NCI-H524 treated with DMSO at 0.1 percent for 48 hours (cell line): Measurements from ENCODE around the gene LAMA3.

Experiments
- DNase-seq: peaks from one replicate; lab custom pipeline; 2025; lab: John Stamatoyannopoulos, UW

LAMA3 gene

DNA sequence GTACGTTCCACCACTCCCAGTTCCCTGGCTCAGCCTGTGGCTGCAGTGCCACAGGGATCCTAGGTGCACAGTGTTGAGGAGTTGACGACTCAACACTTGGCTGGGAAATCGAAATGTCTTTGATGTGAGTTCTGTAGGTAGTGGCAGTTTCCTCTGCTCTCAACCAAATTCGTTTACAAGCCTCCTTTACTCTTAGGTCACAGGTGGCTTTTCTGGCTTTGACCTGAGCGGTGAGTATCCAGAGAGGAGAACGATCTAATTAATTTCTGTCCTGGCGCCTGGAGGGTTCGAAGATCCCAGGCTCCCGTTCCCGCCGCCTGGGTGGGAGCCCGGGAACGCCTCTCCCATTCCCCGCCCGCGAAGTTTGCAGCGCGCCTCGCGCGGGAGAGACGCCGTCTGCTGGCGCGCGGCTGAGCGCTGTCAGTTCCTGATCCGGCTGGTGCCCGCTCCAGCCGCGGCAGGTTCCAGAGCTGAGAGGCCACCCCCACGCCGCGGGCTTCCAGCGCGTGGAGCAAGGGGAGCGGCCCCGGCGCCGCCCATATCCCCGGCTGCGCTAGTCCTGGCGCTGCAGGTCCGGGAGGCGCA, at the start of gene LAMA3:
LAMA3 (plus strand) TSS at position 423 of the 585 bp plus-strand sequence. CDS start 231 bp downstream, outside the sequence.
- DNase-seq: no peak

DNA sequence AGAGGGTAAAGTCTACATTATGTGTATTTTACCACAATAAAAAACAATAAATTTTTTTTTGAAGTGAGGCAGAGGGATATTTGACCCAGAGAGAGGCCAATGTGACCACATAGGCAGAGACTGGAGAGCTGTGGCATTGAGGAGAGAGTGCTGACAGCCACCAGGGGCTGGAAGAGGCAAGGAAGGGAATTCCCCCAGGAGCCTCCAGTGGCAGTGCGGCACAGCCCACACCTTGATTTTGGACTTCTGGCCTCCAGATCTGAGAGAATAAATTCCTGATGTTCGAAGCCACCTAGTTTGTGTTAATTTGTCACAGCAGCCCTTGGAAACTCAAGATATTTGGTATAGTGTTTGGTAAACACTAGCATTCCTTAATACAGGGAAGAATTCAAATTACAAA, 49.2 kb upstream of the LAMA3 start:
- DNase-seq: no peak

- no peak for DNase-seq
Observed at GRCh38 chr18:23641143-23641720, 48.0 kb upstream of the LAMA3 start.

DNA sequence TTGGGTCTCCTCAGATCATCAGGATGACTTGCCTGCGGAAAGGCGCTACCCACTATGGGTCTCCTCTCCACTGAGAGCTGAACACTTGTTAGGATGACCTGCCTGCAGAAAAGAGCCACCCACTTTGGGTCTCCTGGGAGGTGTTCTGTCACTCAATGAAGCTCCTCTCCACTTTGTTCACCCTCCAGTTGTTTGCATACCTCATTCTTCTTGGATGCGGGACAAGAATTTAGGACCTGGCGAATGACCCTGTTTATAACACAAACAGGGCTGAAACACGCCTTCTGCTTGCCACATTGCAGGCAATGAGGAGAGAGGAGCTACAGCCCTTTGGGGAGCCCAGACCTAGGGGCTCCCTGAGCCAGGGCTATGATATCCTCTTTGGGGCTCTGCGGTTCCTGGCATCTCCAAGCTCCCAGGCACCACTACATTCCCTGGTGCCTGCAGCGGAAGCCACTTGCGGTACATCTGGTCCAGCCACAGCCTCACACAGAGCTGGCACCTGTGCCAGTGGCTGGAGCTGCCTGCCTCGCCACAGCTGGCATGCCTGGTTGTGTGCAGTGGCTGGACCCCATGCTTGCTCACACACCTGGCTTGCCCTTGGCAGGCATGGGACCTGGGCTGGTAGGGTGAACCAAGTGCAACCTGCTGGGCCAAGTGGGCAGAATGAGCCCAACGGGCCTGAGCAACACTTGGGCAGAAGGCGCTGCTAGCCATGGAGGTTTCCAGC, 47.2 kb upstream of the LAMA3 start:
- DNase-seq: no peak

GRCh38 chr18:23643815-23644490, 45.3 kb upstream of the LAMA3 start:
- no peak for DNase-seq

DNA sequence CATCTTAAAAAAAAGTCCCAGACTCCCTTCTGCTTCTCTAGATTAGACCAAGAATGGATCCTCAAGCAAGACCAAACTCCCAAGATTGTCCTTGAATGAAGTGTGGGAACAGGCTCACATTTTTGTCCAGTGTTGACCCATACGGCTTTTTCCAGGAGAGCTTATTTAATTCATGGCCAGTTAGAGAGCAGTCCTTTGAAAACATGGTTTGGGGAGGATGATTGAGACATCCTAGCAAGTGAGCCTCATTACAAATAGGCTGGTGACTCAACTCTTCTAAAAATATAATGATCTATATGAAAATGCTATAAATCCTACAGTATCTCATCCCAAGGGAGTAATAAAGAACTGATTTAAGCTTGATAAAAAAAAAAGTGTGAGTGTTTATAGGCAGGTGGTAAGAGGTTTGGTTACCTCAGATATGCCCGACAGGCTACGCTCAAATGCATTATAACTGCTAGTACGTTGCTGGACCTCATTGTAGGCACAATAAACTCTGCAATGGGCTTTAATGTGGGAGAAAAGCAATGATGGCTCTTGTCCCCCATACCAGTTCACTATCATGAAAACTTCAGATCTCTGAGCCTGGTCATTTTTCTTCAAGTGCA, 43.6 kb upstream of the LAMA3 start:
- no peak for DNase-seq

- DNase-seq: no peak
Observed at GRCh38 chr18:23646282-23646681, 43.0 kb upstream of the LAMA3 start.

DNA sequence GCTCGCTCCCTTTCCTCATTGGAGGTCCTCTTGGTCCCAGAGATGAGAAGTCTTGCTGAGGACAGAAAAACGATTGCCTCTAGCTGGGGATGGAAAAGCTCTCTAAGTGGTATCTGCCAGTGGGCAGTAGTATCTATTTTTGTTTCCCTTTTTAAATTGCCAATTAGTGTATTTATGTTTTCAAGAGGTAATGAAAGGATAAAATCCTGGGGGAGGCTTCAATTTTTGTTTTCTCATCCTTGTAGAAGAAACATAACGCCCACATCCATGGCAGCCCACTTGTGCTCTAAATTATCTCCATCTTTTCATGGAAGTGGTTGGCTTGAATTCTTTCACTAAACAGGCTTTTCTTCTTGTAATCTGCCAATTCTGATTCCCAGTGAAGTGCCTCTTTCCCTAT, 40.8 kb upstream of the LAMA3 start:
- DNase-seq: no peak

- no peak for DNase-seq
Observed at GRCh38 chr18:23648940-23649607, 40.2 kb upstream of the LAMA3 start.

- no peak for DNase-seq
Observed at GRCh38 chr18:23650968-23651927, 38.0 kb upstream of the LAMA3 start.

DNA sequence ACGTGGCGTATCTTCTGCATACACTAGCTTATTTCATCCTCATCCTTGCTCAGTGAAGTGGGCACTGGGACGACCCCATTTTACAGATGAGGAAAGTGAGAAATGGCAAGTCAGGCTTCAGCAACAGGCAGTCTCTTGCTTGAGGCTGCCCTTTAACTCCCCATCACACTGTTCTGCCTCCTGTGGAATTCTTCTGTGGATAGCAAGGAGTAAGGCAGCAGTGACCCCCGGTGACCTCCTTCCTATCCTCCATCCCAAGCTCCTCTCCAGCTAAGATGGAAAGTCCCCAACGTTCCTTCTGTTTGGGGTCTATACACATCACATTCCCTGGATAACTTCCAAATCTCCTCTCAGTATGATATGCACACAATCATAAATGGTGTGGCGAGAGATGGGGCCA, 37.0 kb upstream of the LAMA3 start:
- no peak for DNase-seq

GRCh38 chr18:23658285-23658684, 31.0 kb upstream of the LAMA3 start:
- DNase-seq: no peak

GRCh38 chr18:23661735-23662308, 27.4 kb upstream of the LAMA3 start:
- no peak for DNase-seq

GRCh38 chr18:23662309-23663263, 26.7 kb upstream of the LAMA3 start, which contains the start of gene ANKRD29:
TSS of gene ANKRD29 (minus strand) at chr18:23662911. CDS start at chr18:23662730, 181 bp downstream.
- DNase-seq: no peak

GRCh38 chr18:23664674-23665073, 24.6 kb upstream of the LAMA3 start:
- no peak for DNase-seq

DNA sequence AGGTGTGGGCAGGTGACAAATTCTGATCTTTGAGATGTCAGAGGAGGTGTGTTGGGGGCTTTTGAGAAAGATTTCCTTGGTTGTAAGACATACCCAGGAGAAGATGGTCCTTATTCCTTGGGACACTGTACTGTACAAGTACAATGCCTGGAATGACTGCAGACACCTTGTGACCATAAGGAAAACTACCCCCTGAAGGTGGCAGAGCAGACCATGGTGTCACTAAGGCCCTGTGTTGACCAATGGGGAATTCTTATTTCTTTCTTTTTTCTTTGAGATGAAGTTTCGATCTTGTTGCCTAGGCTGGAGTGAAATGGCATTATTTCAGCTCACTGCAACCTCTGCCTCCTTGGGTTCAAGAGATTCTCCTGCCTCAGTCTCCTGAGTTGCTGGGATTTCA, 22.1 kb upstream of the LAMA3 start:
- no peak for DNase-seq

- DNase-seq: no peak
Observed at GRCh38 chr18:23668731-23669130, 20.5 kb upstream of the LAMA3 start.

DNA sequence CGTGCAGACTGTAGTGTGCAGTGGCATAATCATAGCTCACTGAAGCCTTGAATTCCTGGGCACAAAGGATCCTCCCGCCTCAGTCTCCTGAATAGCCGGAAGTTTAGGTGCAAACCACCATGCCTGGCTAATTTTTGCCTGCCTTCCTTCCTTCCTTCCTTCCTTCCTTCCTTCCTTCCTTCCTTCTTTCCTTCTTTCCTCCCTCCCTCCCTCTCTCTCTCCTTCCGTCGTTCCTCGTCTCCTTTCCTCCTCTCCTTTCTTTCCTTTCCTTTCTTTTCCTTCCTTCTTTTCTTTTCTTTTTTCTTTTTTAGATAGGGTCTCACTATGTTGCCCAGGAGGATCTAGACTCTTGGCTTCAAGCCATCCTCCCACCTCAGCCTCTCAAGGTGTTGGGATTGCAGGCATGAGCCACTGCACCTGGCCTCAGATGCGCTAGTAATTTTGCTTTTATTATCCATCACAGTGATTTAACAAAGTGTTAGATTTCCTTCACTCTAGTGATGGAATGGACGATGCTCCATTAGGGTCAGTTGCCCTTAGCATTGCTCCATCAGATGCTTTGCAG, 20.0 kb upstream of the LAMA3 start:
- DNase-seq: no peak
